ENCODE data around the gene LYRM9. TPM values are rescaled to one million over a fixed set of nuclear protein-coding genes. Genes with fewer than 3 reads are reported as not detected.

The LYRM9 gene
- total RNA-seq, 1 donor from 2014 or later: 8.3 TPM

- Mint-ChIP-seq H3K9me3 (ENCODE audit: unreplicated experiment) (no peaks in the 10 kb centered on the region), H3K4me1 (ENCODE audit: unreplicated experiment) (peaks cover 15% of the 10 kb centered on the region), H3K27me3 (ENCODE audit: unreplicated experiment) (peaks cover 5% of the 10 kb centered on the region), H3K4me3 (ENCODE audit: unreplicated experiment) (no peak overlapping the region), H3K27ac (ENCODE audit: unreplicated experiment) (no peak overlapping the region), H3K36me3 (ENCODE audit: low read depth, unreplicated experiment) (peaks cover 3% of the 10 kb centered on the region)
- TF ChIP-seq CTCF (IDR thresholded peaks at IDR 0.05; ENCODE audit: unreplicated experiment): no peak
- no peak for DNase-seq (ENCODE audit: low spot score)
These were observed 45.1 kb upstream of the LYRM9 start for GRCh38 chr17:27938241-27938640.

GRCh38 chr17:27937025-27937546, 43.9 kb upstream of the LYRM9 start:
- Mint-ChIP-seq H3K4me3 (ENCODE audit: unreplicated experiment) (no peak overlapping the region), H3K27ac (ENCODE audit: unreplicated experiment) (no peak overlapping the region), H3K4me1 (ENCODE audit: unreplicated experiment) (peaks cover 15% of the 10 kb centered on the region), H3K9me3 (ENCODE audit: unreplicated experiment) (no peaks in the 10 kb centered on the region), H3K27me3 (ENCODE audit: unreplicated experiment) (peaks cover 5% of the 10 kb centered on the region), H3K36me3 (ENCODE audit: low read depth, unreplicated experiment) (peaks cover 3% of the 10 kb centered on the region)
- TF ChIP-seq CTCF (IDR thresholded peaks at IDR 0.05; ENCODE audit: unreplicated experiment): no peak
- no peak for DNase-seq (ENCODE audit: low spot score)

GRCh38 chr17:27930000-27930399, 36.8 kb upstream of the LYRM9 start:
- no peak for TF ChIP-seq CTCF (IDR thresholded peaks at IDR 0.05; ENCODE audit: unreplicated experiment)
- no peaks in the 10 kb centered on the region for H3K36me3 Mint-ChIP-seq (ENCODE audit: low read depth, unreplicated experiment)

GRCh38 chr17:27928587-27928986, 35.4 kb upstream of the LYRM9 start:
- no peaks in the 10 kb centered on the region for H3K9me3 Mint-ChIP-seq (ENCODE audit: unreplicated experiment)
- H3K4me1 Mint-ChIP-seq (ENCODE audit: unreplicated experiment): no peaks in the 10 kb centered on the region
- no peaks in the 10 kb centered on the region for H3K36me3 Mint-ChIP-seq (ENCODE audit: low read depth, unreplicated experiment)
- H3K27ac Mint-ChIP-seq (ENCODE audit: unreplicated experiment): no peak overlapping the region
- no peak overlapping the region for H3K4me3 Mint-ChIP-seq (ENCODE audit: unreplicated experiment)
- TF ChIP-seq CTCF (IDR thresholded peaks at IDR 0.05; ENCODE audit: unreplicated experiment): no peak
- no peaks in the 10 kb centered on the region for H3K27me3 Mint-ChIP-seq (ENCODE audit: unreplicated experiment)
- no peak for DNase-seq (ENCODE audit: low spot score)

More at GRCh38 chr17:27930000-27930399, 36.8 kb upstream of the LYRM9 start:
- Mint-ChIP-seq H3K9me3 (ENCODE audit: unreplicated experiment) (no peaks in the 10 kb centered on the region), H3K4me3 (ENCODE audit: unreplicated experiment) (no peak overlapping the region), H3K4me1 (ENCODE audit: unreplicated experiment) (peaks cover 6% of the 10 kb centered on the region), H3K27me3 (ENCODE audit: unreplicated experiment) (no peaks in the 10 kb centered on the region), H3K27ac (ENCODE audit: unreplicated experiment) (no peak overlapping the region)
- no peak for DNase-seq (ENCODE audit: low spot score)

- no peaks in the 10 kb centered on the region for H3K4me1 Mint-ChIP-seq (ENCODE audit: unreplicated experiment)
These were observed 34.6 kb upstream of the LYRM9 start for GRCh38 chr17:27927781-27928180.

More at GRCh38 chr17:27927781-27928180, 34.6 kb upstream of the LYRM9 start:
- TF ChIP-seq CTCF (IDR thresholded peaks at IDR 0.05; ENCODE audit: unreplicated experiment): no peak
- Mint-ChIP-seq H3K36me3 (ENCODE audit: low read depth, unreplicated experiment) (no peaks in the 10 kb centered on the region), H3K27ac (ENCODE audit: unreplicated experiment) (no peak overlapping the region), H3K9me3 (ENCODE audit: unreplicated experiment) (no peaks in the 10 kb centered on the region), H3K27me3 (ENCODE audit: unreplicated experiment) (no peaks in the 10 kb centered on the region), H3K4me3 (ENCODE audit: unreplicated experiment) (no peak overlapping the region)
- no peak for DNase-seq (ENCODE audit: low spot score)
